ENCODE results near the gene NTN1.

NTN1 gene

DNA sequence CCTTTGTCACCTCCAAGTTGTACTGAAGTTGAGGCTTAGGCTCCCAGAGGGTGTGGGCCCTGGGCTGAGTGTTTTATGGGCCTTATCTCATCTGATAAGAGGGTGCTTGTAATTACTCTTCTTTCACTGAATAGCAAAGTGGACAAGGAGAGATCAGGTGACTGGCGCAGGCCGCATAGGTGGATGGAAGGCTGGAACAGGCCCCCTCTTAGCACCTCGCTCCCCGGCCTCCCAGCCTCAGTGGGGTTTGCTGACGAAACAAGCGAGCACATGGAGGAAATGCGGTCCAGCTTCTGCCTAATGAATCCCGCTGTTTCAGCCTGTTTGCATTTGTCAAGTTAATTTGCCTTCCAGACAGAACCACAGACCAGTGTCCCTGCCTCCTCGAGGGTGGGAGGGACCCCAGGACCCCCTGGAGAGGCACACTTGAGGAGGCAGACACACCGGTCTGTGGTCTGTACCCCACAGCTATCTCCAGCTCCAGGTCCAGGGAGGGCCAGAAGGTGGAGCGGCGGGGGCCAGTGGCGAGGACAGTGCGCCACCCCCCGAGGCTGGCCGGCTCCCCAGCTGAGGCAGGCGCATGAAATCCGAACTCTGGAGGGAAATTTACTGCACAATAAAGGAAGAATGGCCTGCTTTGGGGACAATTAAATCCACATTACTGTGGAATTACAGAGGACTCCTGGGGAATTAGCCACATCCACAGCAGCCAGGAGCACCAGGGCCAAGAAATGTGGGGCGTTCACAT is 123.4 kb downstream of the NTN1 start (continued):
- TF ChIP-seq OSR2 (tag by site-specific recombination; IDR thresholded peaks at IDR 0.05), result peak; percentile 49
- TF ChIP-seq ZNF350 (tag by site-specific recombination; IDR thresholded peaks at IDR 0.05), result no peak
- TF ChIP-seq ZNF280C (tag by site-specific recombination; IDR thresholded peaks at IDR 0.05), result no peak
- TF ChIP-seq ZNF664 (tag by site-specific recombination; IDR thresholded peaks at IDR 0.05), result no peak
- no peak for TF ChIP-seq BCL11A (tag by site-specific recombination; IDR thresholded peaks at IDR 0.05; ENCODE audit: low read depth)
- TF ChIP-seq ZBTB48 (tag by site-specific recombination; IDR thresholded peaks at IDR 0.05), result 0 out of 2 replicates have a peak, but pooled peaks have one; percentile 13
- TF ChIP-seq SETDB1 (IDR thresholded peaks at IDR 0.05; ENCODE audit: insufficient read length, low read length), result peak; percentile 25
- TF ChIP-seq, protein P1, sequence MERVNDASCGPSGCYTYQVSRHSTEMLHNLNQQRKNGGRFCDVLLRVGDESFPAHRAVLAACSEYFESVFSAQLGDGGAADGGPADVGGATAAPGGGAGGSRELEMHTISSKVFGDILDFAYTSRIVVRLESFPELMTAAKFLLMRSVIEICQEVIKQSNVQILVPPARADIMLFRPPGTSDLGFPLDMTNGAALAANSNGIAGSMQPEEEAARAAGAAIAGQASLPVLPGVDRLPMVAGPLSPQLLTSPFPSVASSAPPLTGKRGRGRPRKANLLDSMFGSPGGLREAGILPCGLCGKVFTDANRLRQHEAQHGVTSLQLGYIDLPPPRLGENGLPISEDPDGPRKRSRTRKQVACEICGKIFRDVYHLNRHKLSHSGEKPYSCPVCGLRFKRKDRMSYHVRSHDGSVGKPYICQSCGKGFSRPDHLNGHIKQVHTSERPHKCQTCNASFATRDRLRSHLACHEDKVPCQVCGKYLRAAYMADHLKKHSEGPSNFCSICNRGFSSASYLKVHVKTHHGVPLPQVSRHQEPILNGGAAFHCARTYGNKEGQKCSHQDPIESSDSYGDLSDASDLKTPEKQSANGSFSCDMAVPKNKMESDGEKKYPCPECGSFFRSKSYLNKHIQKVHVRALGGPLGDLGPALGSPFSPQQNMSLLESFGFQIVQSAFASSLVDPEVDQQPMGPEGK (tag by site-specific recombination; IDR thresholded peaks at IDR 0.05), result peak; percentile 74; the same call in 1 of the 2 replicates
- TF ChIP-seq, protein P2, sequence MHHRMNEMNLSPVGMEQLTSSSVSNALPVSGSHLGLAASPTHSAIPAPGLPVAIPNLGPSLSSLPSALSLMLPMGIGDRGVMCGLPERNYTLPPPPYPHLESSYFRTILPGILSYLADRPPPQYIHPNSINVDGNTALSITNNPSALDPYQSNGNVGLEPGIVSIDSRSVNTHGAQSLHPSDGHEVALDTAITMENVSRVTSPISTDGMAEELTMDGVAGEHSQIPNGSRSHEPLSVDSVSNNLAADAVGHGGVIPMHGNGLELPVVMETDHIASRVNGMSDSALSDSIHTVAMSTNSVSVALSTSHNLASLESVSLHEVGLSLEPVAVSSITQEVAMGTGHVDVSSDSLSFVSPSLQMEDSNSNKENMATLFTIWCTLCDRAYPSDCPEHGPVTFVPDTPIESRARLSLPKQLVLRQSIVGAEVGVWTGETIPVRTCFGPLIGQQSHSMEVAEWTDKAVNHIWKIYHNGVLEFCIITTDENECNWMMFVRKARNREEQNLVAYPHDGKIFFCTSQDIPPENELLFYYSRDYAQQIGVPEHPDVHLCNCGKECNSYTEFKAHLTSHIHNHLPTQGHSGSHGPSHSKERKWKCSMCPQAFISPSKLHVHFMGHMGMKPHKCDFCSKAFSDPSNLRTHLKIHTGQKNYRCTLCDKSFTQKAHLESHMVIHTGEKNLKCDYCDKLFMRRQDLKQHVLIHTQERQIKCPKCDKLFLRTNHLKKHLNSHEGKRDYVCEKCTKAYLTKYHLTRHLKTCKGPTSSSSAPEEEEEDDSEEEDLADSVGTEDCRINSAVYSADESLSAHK (tag by site-specific recombination; IDR thresholded peaks at IDR 0.05), result peak; percentile 46; the same call in 1 of the 2 replicates
- TF ChIP-seq ZNF629 (tag by site-specific recombination; IDR thresholded peaks at IDR 0.05), result 0 out of 2 replicates have a peak, but pooled peaks have one; percentile 28
- no peak for TF ChIP-seq ZNF302 (tag by site-specific recombination; IDR thresholded peaks at IDR 0.05; ENCODE audit: low read depth)
- TF ChIP-seq ZNF341 (tag by site-specific recombination; IDR thresholded peaks at IDR 0.05; ENCODE audit: low read depth), result peak; percentile 73
- peak; percentile 64 for TF ChIP-seq ZNF366 (tag by site-specific recombination; conservative IDR thresholded peaks at IDR 0.05)
- peak; percentile 95 for TF ChIP-seq FEZF1 (tag by site-specific recombination; IDR thresholded peaks at IDR 0.05)
- TF ChIP-seq ZNF837 (tag by site-specific recombination; IDR thresholded peaks at IDR 0.05), result no peak
- TF ChIP-seq, protein P3, sequence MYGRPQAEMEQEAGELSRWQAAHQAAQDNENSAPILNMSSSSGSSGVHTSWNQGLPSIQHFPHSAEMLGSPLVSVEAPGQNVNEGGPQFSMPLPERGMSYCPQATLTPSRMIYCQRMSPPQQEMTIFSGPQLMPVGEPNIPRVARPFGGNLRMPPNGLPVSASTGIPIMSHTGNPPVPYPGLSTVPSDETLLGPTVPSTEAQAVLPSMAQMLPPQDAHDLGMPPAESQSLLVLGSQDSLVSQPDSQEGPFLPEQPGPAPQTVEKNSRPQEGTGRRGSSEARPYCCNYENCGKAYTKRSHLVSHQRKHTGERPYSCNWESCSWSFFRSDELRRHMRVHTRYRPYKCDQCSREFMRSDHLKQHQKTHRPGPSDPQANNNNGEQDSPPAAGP (tag by site-specific recombination; IDR thresholded peaks at IDR 0.05), result peak; percentile 65
- peak; percentile 71; the same call in 1 of the 2 replicates for TF ChIP-seq ZNF423 (tag by site-specific recombination; IDR thresholded peaks at IDR 0.05)
- TF ChIP-seq, protein P4, sequence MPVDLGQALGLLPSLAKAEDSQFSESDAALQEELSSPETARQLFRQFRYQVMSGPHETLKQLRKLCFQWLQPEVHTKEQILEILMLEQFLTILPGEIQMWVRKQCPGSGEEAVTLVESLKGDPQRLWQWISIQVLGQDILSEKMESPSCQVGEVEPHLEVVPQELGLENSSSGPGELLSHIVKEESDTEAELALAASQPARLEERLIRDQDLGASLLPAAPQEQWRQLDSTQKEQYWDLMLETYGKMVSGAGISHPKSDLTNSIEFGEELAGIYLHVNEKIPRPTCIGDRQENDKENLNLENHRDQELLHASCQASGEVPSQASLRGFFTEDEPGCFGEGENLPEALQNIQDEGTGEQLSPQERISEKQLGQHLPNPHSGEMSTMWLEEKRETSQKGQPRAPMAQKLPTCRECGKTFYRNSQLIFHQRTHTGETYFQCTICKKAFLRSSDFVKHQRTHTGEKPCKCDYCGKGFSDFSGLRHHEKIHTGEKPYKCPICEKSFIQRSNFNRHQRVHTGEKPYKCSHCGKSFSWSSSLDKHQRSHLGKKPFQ (tag by site-specific recombination; IDR thresholded peaks at IDR 0.05), result no peak
- TF ChIP-seq PRDM10 (tag by site-specific recombination; IDR thresholded peaks at IDR 0.05), result 0 out of 2 replicates have a peak, but pooled peaks have one; percentile 15
- TF ChIP-seq EGR2 (tag by site-specific recombination; IDR thresholded peaks at IDR 0.05; ENCODE audit: low read depth), result 0 out of 2 replicates have a peak, but pooled peaks have one; percentile 42
- TF ChIP-seq ZNF610 (tag by site-specific recombination; IDR thresholded peaks at IDR 0.05; ENCODE audit: borderline replicate concordance), result 0 out of 2 replicates have a peak, but pooled peaks have one; percentile 20
- TF ChIP-seq ZNF76 (tag by site-specific recombination; IDR thresholded peaks at IDR 0.05; ENCODE audit: borderline replicate concordance, low read depth), result no peak

Measured in HEK293 (cell line).